H1 (cell line): ENCODE measurements around the gene PPARD. TPM values are rescaled to one million over a fixed set of nuclear protein-coding genes. Genes with fewer than 3 reads are reported as not detected.
"Not testable (repeated sequence)": the region's sequence is repeated elsewhere in the genome, so short reads cannot be mapped to it uniquely, and the experiment has no call there.

Source experiments
- CTCF ChIA-PET: fragments of 300-600 bp; sonication (Branson Sonifier 250); formaldehyde crosslinking; loops from one replicate; lab custom pipeline; 2021; ENCODE audit not compliant: partially characterized antibody; lab: Charles Lee
- POLR2A ChIA-PET: fragments of 300-600 bp; sonication (Branson Sonifier 250); formaldehyde crosslinking; loops from one replicate; lab custom pipeline; 2021; ENCODE audit warnings: inconsistent platforms; ENCODE audit not compliant: partially characterized antibody; lab: Charles Lee
- DNase-seq, 2 experiments: peaks; one replicate each; pipeline versions ENCODE4 v3.0.0 to v3.0.0-alpha.2; 2010 to 2022; ENCODE audit warnings: low spot score in 2 of 2, low read depth in 1 of 2, mixed read lengths in 1 of 2
- FAIRE-seq: peaks from 2 replicates; lab custom pipeline; 2011; peaks lifted over from hg19 to GRCh38; lab: Jason Lieb, UNC
- H2AFZ ChIP-seq: 2 replicates; pipeline ENCODE4 v1.8.1; 2012; ENCODE audit warnings: low read length, inconsistent platforms
- H2AK5ac ChIP-seq: 2 replicates; pipeline ENCODE4 v1.6.1; 2013; ENCODE audit warnings: low read depth, low read length
- H2BK120ac ChIP-seq: replicated peaks from 2 replicates; pipeline ENCODE3; 2013; ENCODE audit warnings: low read depth, low read length, inconsistent platforms
- H2BK12ac ChIP-seq: 2 replicates; pipeline ENCODE4 v1.6.1; 2013; ENCODE audit warnings: low read depth, low read length
- H2BK15ac ChIP-seq: 2 replicates; pipeline ENCODE4 v1.6.1; 2013; ENCODE audit warnings: low read length
- H2BK20ac ChIP-seq: 2 replicates; pipeline ENCODE4 v1.6.1; 2013; ENCODE audit warnings: low read length
- H2BK5ac ChIP-seq: 2 replicates; pipeline ENCODE4 v1.6.1; 2013; ENCODE audit warnings: low read depth, low read length
- H3K14ac ChIP-seq: 2 replicates; pipeline ENCODE4 v1.6.1; 2013; ENCODE audit warnings: inconsistent platforms; ENCODE audit not compliant: insufficient read length
- H3K18ac ChIP-seq: 2 replicates; pipeline ENCODE4 v1.6.1; 2013; ENCODE audit warnings: low read length; ENCODE audit errors: extremely low read depth
- H3K23ac ChIP-seq: 2 replicates; pipeline ENCODE4 v1.6.1; 2013; ENCODE audit warnings: inconsistent platforms; ENCODE audit not compliant: insufficient read length
- H3K23me2 ChIP-seq: 2 replicates; pipeline ENCODE4 v1.6.1; 2013; ENCODE audit warnings: low read depth, low read length
- H3K27ac ChIP-seq: 2 replicates; pipeline ENCODE4 v1.6.1; 2011; ENCODE audit warnings: low read depth, low read length, inconsistent platforms
- H3K27me3 ChIP-seq, 4 experiments: replicated peaks in 1 of 4; 1 replicate in 1 of 4; 2 replicates in 3 of 4; pipeline versions ENCODE4 v1.6.1 to v1.8.1; 2011 to 2013; ENCODE audit warnings: low read length in 3 of 4, mild to moderate bottlenecking in 3 of 4, inconsistent platforms in 2 of 4, mixed read lengths in 2 of 4, moderate library complexity in 1 of 4; ENCODE audit not compliant: control insufficient read depth in 3 of 4, insufficient read depth in 3 of 4; ENCODE audit errors: extremely low read depth in 1 of 4
- H3K36me3 ChIP-seq, 4 experiments: 2 replicates each; pipeline versions ENCODE4 v1.6.1 to v1.8.1; 2011 to 2013; ENCODE audit warnings: mild to moderate bottlenecking in 4 of 4, low read length in 3 of 4, moderate library complexity in 2 of 4, control low read depth in 1 of 4, inconsistent platforms in 1 of 4; ENCODE audit not compliant: insufficient read depth in 4 of 4, control insufficient read depth in 2 of 4
- H3K4ac ChIP-seq: replicated peaks from 2 replicates; pipeline ENCODE3; 2013; ENCODE audit warnings: low read length, low read depth, mixed read lengths, inconsistent platforms; ENCODE audit not compliant: insufficient read length
- H3K4me1 ChIP-seq, 4 experiments: replicated peaks in 1 of 4; 1 replicate in 1 of 4; 2 replicates in 3 of 4; pipeline versions ENCODE4 v1.6.1 to v1.8.1; 2011 to 2013; ENCODE audit warnings: low read length in 3 of 4, inconsistent platforms in 2 of 4, mixed read lengths in 1 of 4; ENCODE audit not compliant: insufficient read depth in 4 of 4, control insufficient read depth in 3 of 4
- H3K4me2 ChIP-seq, 2 experiments: 2 replicates each; pipeline versions ENCODE4 v1.6.1 to v1.8.1; 2011 to 2013; ENCODE audit warnings: low read depth in 2 of 2, low read length in 2 of 2, control low read depth in 1 of 2, inconsistent platforms in 1 of 2, mild to moderate bottlenecking in 1 of 2; ENCODE audit not compliant: insufficient read depth in 1 of 2
- H3K4me3 ChIP-seq, 4 experiments: fragments of 200-600, 300-600 bp in 1 of 4; sonication (generic), shearing (Covaris generic), sonication (Bioruptor Twin) in 1 of 4; 2 replicates each; pipeline versions ENCODE4 v1.5.1 to v1.8.1; 2011 to 2016; ENCODE audit warnings: low read length in 4 of 4, low read depth in 3 of 4, control low read depth in 2 of 4, inconsistent platforms in 2 of 4, mild to moderate bottlenecking in 2 of 4, mixed read lengths in 1 of 4, moderate library complexity in 1 of 4; ENCODE audit not compliant: insufficient read depth in 2 of 4; ENCODE audit errors: extremely low read depth in 1 of 4
- H3K56ac ChIP-seq: replicated peaks from 2 replicates; pipeline ENCODE3; 2013; ENCODE audit warnings: low read depth, mild to moderate bottlenecking, mixed read lengths, low read length, inconsistent platforms; ENCODE audit not compliant: insufficient read length
- H3K79me1 ChIP-seq: 2 replicates; pipeline ENCODE4 v1.6.1; 2013; ENCODE audit warnings: low read depth, low read length, control low read depth
- H3K79me2 ChIP-seq, 2 experiments: 2 replicates each; pipeline versions ENCODE4 v1.6.1 to v1.8.1; 2012 to 2013; ENCODE audit warnings: low read length in 2 of 2, mild to moderate bottlenecking in 2 of 2, inconsistent platforms in 1 of 2; ENCODE audit not compliant: insufficient read depth in 2 of 2, control insufficient read depth in 1 of 2
- H3K9ac ChIP-seq, 4 experiments: replicated peaks in 1 of 4; 1 replicate in 1 of 4; 2 replicates in 3 of 4; pipeline versions ENCODE4 v1.6.1 to v1.8.1; 2011 to 2013; ENCODE audit warnings: low read depth in 3 of 4, low read length in 3 of 4, control low read depth in 2 of 4, mild to moderate bottlenecking in 2 of 4, moderate library complexity in 2 of 4, inconsistent platforms in 1 of 4; ENCODE audit errors: extremely low read depth in 1 of 4
- H3K9me3 ChIP-seq, 2 experiments: 2 replicates each; pipeline versions ENCODE4 v1.6.1 to v1.8.1; 2012 to 2013; ENCODE audit warnings: mild to moderate bottlenecking in 2 of 2, moderate library complexity in 2 of 2, control low read depth in 1 of 2, inconsistent platforms in 1 of 2, low read depth in 1 of 2, low read length in 1 of 2, mixed read lengths in 1 of 2; ENCODE audit not compliant: insufficient read depth in 2 of 2
- H4K20me1 ChIP-seq, 2 experiments: replicated peaks in 1 of 2; 2 replicates each; pipeline versions ENCODE3 to v1.8.1; 2011 to 2013; ENCODE audit warnings: inconsistent platforms in 2 of 2, low read length in 2 of 2, mild to moderate bottlenecking in 1 of 2; ENCODE audit not compliant: insufficient read depth in 2 of 2, control insufficient read depth in 1 of 2
- H4K5ac ChIP-seq: 2 replicates; pipeline ENCODE4 v1.6.1; 2013; ENCODE audit warnings: low read length, low read depth, mixed read lengths, inconsistent platforms; ENCODE audit not compliant: insufficient read length
- H4K8ac ChIP-seq: 2 replicates; pipeline ENCODE4 v1.8.0; 2013; ENCODE audit warnings: mild to moderate bottlenecking, moderate library complexity, low read length, inconsistent platforms; ENCODE audit not compliant: insufficient read depth; ENCODE audit errors: extremely low read depth
- H4K91ac ChIP-seq: replicated peaks from 2 replicates; pipeline ENCODE3; 2013; ENCODE audit warnings: low read length, mixed read lengths, inconsistent platforms; ENCODE audit not compliant: insufficient read length
- WGBS, 2 experiments: shearing (Covaris generic) in 1 of 2; methylation state at CpG; one replicate each; pipeline versions ENCODE4 v1.1.6 to v1.1.7; 2013 to 2015; ENCODE audit warnings: low lambda C conversion rate in 2 of 2, mixed read lengths in 2 of 2, inconsistent platforms in 1 of 2, low coverage in 1 of 2, missing lambda C conversion rate in 1 of 2; ENCODE audit not compliant: insufficient replicate concordance in 2 of 2, insufficient coverage in 1 of 2, insufficient read length in 1 of 2; ENCODE audit errors: extremely low coverage in 1 of 2, missing lambda C conversion rate in 1 of 2; 5-methylcytosine and 5-hydroxymethylcytosine counted together
- polyA plus RNA-seq, 7 experiments: library from polyadenylated mRNA; depleted of rRNA in 3 of 7; stranded (reverse) in 5 of 7; unstranded in 2 of 7; fragments of >200 nt in 5 of 7; fragments of 200-250 nt in 2 of 7; gene quantifications; 1 replicate in 5 of 7; 2 replicates in 1 of 7; 4 replicates in 1 of 7; pipeline versions ENCODE4 v1.2.1 to v1.2.3, GENCODE V29; 2011 to 2013; ENCODE audit warnings: missing spikeins in 2 of 7, mixed read lengths in 2 of 7
- total RNA-seq: library from RNA; stranded (reverse); fragmentation: NEBNext Ultra II Directional; extraction: Animal tissue kit (Norgen Biotek cat#: 25700); gene quantifications from 2 replicates; pipeline ENCODE4 v1.2.1, GENCODE V29; 2021

The PPARD gene
- total and polyA plus RNA-seq, 2 of the 8 experiments (the other 6 are each of a cell fraction or from before 2014, with no cell fraction given), result 14.6 to 14.9 TPM

- H4K91ac ChIP-seq, H3K4me2 ChIP-seq, H3K23ac ChIP-seq, H3K27me3 ChIP-seq, H2BK5ac ChIP-seq, H3K36me3 ChIP-seq, H3K9me3 ChIP-seq, H4K20me1 ChIP-seq, H3K4ac ChIP-seq, H3K27ac ChIP-seq, H2BK12ac ChIP-seq, H3K14ac ChIP-seq, H2AFZ ChIP-seq, H3K4me1 ChIP-seq, DNase-seq, H3K79me2 ChIP-seq, H3K56ac ChIP-seq, H2BK120ac ChIP-seq, H2BK20ac ChIP-seq, FAIRE-seq, H4K8ac ChIP-seq, H3K79me1 ChIP-seq, H3K18ac ChIP-seq, H2BK15ac ChIP-seq, H2AK5ac ChIP-seq, POLR2A ChIA-PET, H4K5ac ChIP-seq, H3K4me3 ChIP-seq, H3K23me2 ChIP-seq, H3K9ac ChIP-seq: not testable (repeated sequence)
- CTCF ChIA-PET, result interaction anchor here (1.1 to 15.8 kb wide), 4 partner anchors 10 to 133 kb away, joined by 3 to 138 read pairs (median 20); partner anchors contain the start of gene PPARD
- WGBS, 2 experiments, result 85% methylated on average over 5 of the region's 7 CpGs; no CpG with 5 or more reads in 1 of the 2 experiments
Measured at GRCh38 chr6:35438378-35439065, 96.2 kb downstream of the PPARD start.
